Cardiac muscle cell (in vitro differentiated cells and primary cell): ENCODE data around the gene PLXND1. TPM values are rescaled to one million over a fixed set of nuclear protein-coding genes. Genes with fewer than 3 reads are reported as not detected.
A peak's percentile ranks its signal among the peaks of the same experiment; 100 is the strongest.

Source experiments
- DNase-seq, 2 donors: peaks; one replicate each; pipeline versions ENCODE4 v3.0.0 to v3.0.0-alpha.2; 2010 to 2017; ENCODE audit warnings: low read depth in 1 of 2, low spot score in 1 of 2
- H3K27ac ChIP-seq: fragments of 200-600 bp; sonication (generic); 2 replicates; pipeline ENCODE4 v1.5.1; 2016
- H3K27me3 ChIP-seq: fragments of 200-600 bp; sonication (generic); 2 replicates; pipeline ENCODE4 v1.6.0; 2016; ENCODE audit warnings: control low read depth
- H3K36me3 ChIP-seq: fragments of 200-600 bp; sonication (generic); 2 replicates; pipeline ENCODE4 v1.5.1; 2016; ENCODE audit warnings: control low read depth
- H3K4me1 ChIP-seq: fragments of 200-600 bp; sonication (generic); 2 replicates; pipeline ENCODE4 v1.8.1; 2017; ENCODE audit warnings: low read depth, mild to moderate bottlenecking, mixed run types
- H3K4me3 ChIP-seq: fragments of 200-600 bp; sonication (generic); 2 replicates; pipeline ENCODE4 v1.5.1; 2016; ENCODE audit warnings: mild to moderate bottlenecking
- H3K9me3 ChIP-seq: fragments of 200-600 bp; sonication (generic); 2 replicates; pipeline ENCODE4 v1.5.1; 2017; ENCODE audit warnings: low read depth, mild to moderate bottlenecking, control low read depth
- polyA plus RNA-seq: library from polyadenylated mRNA; unstranded; fragments of >200 nt; fragmentation: Nextera tagmentation; extraction: Ambion mirVana; gene quantifications from 2 replicates; pipeline ENCODE4 v1.2.1, GENCODE V29; 2016
- total RNA-seq: library from RNA; depleted of rRNA; stranded (reverse); fragments of >200 nt; gene quantifications from 2 replicates; pipeline ENCODE4 v1.2.3, GENCODE V29; 2016
- TF ChIP-seq, protein P1 (sequence below): IDR thresholded peaks from 2 replicates; pipeline ENCODE4 v1.5.1; 2012; ENCODE audit warnings: low read depth, mild to moderate bottlenecking, low read length

Gene PLXND1
- total and polyA plus RNA-seq, 2 experiments from 2014 or later: 15.0 to 56.5 TPM

- peak; percentile 52 to 60 for DNase-seq
- H3K27me3 ChIP-seq: peaks cover 24% of the 10 kb centered on the region
- no peaks in the 10 kb centered on the region for H3K9me3 ChIP-seq
- TF ChIP-seq, protein P1, sequence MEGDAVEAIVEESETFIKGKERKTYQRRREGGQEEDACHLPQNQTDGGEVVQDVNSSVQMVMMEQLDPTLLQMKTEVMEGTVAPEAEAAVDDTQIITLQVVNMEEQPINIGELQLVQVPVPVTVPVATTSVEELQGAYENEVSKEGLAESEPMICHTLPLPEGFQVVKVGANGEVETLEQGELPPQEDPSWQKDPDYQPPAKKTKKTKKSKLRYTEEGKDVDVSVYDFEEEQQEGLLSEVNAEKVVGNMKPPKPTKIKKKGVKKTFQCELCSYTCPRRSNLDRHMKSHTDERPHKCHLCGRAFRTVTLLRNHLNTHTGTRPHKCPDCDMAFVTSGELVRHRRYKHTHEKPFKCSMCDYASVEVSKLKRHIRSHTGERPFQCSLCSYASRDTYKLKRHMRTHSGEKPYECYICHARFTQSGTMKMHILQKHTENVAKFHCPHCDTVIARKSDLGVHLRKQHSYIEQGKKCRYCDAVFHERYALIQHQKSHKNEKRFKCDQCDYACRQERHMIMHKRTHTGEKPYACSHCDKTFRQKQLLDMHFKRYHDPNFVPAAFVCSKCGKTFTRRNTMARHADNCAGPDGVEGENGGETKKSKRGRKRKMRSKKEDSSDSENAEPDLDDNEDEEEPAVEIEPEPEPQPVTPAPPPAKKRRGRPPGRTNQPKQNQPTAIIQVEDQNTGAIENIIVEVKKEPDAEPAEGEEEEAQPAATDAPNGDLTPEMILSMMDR: no peak
- peak overlapping the region; percentile 34 for H3K4me3 ChIP-seq
- peaks cover 16% of the 10 kb centered on the region for H3K4me1 ChIP-seq
- H3K36me3 ChIP-seq: no peaks in the 10 kb centered on the region
- no peak overlapping the region for H3K27ac ChIP-seq
These were observed 397 bp downstream of the PLXND1 start for GRCh38 chr3:129605922-129606635.

DNA sequence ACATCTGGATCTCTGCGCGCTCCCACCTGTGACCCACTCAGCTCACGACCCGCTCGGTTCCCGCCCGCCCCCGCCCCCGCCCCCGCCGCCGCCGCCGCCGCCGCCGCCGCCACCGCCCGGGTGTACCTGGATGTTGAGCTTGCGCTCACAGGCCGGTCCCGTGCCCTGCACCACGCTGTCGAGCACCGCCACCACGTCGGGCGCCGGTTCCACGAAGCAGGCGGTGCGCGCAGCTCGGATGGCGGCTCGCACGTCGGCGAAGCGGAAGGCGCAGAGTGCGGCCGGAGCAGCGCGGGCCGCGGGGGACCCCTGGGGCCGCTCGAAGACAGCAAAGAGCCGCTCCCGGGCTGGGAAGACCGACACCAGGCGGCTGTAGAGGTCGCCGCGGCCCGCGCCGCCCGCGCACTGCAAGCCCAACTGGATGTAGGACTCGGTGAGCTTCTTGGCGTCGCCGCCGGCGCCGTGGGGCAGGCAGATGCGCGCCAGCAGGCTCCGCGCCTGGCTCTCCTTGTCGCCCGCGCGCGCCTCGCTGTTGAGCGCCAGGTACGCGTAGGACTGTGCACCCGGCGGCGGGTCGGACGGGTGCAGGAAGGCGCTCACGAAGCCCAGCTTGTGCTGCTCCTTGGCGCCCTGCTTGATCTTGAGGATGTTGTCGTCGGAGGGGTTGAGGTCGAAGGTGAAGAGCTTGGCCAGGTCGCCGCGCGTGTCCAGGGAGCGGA, 1.1 kb downstream of the PLXND1 start:
- H3K36me3 ChIP-seq: no peaks in the 10 kb centered on the region
- H3K27me3 ChIP-seq: peaks cover 24% of the 10 kb centered on the region
- no peak overlapping the region for H3K27ac ChIP-seq
- peak; percentile 58 to 67 for DNase-seq
- H3K9me3 ChIP-seq: no peaks in the 10 kb centered on the region
- TF ChIP-seq, protein P1: peak; percentile 14
- H3K4me1 ChIP-seq: peaks cover 16% of the 10 kb centered on the region
- H3K4me3 ChIP-seq: peak overlapping the region; percentile 34

DNA sequence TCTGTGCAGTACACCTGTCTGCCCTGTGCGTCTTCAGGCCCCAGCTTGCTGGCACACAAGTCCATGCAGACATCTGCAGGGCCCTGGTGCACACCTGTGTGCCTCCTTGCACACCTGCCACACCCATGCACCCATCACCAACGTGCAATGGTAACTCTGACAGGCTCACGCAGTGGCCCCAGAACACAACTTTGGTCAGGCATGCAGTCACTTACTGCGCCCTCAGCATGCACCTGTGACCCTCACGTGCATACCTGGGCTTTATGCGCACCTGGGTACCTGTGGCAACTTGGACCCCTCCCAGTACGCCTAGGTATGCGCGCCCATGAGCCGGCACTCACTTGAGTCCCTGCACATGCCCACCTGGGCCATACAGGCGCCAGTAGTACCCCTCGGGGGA, 1.7 kb downstream of the PLXND1 start:
- no peaks in the 10 kb centered on the region for H3K36me3 ChIP-seq
- DNase-seq: no peak
- H3K27ac ChIP-seq: no peak overlapping the region
- H3K4me3 ChIP-seq: peak overlapping the region; percentile 34
- no peaks in the 10 kb centered on the region for H3K9me3 ChIP-seq
- H3K27me3 ChIP-seq: peaks cover 24% of the 10 kb centered on the region
- TF ChIP-seq, protein P1: no peak
- peaks cover 14% of the 10 kb centered on the region for H3K4me1 ChIP-seq

- no peak for DNase-seq
- H3K27ac ChIP-seq: no peak overlapping the region
- H3K27me3 ChIP-seq: peaks cover 24% of the 10 kb centered on the region
These were observed 2.3 kb downstream of the PLXND1 start for GRCh38 chr3:129603991-129604749.

DNA sequence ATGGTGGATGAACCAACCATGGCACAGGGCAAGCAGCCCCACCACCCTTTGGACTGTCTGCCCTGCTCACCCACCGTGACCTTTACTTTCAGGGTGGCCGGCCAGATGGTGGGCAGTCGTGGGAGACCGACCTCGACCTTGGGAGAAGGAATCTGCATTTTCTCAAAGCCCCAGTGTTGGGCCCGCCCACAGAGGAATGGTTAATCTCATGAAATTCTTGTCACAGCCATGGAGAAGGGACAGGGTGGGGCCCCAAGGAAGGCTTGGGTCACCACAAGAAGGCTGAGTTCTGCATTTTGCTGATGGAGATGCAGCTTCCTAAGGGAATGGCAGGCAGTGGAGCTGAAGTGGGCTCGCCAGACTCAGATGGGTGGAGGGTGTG, 2.9 kb downstream of the PLXND1 start:
- H3K36me3 ChIP-seq: no peaks in the 10 kb centered on the region
- H3K9me3 ChIP-seq: no peaks in the 10 kb centered on the region
- peaks cover 24% of the 10 kb centered on the region for H3K27me3 ChIP-seq
- no peak for DNase-seq
- H3K27ac ChIP-seq: peak overlapping the region; percentile 85
- peaks cover 10% of the 10 kb centered on the region for H3K4me1 ChIP-seq
- TF ChIP-seq, protein P1: no peak
- no peak overlapping the region for H3K4me3 ChIP-seq

More at GRCh38 chr3:129603991-129604749, 2.3 kb downstream of the PLXND1 start:
- H3K9me3 ChIP-seq: no peaks in the 10 kb centered on the region
- no peaks in the 10 kb centered on the region for H3K36me3 ChIP-seq
- H3K4me1 ChIP-seq: peaks cover 10% of the 10 kb centered on the region
- H3K4me3 ChIP-seq: no peak overlapping the region
- TF ChIP-seq, protein P1: no peak
